ENCODE data around the gene ST6GALNAC5. TPM values are rescaled to one million over a fixed set of nuclear protein-coding genes. Genes with fewer than 3 reads are reported as not detected.

The ST6GALNAC5 gene
- total RNA-seq, 1 donor from 2014 or later, result not detected

- intact Hi-C loops (cut with micrococcal nuclease), result no loop called here
- Mint-ChIP-seq H3K4me3 (no peak overlapping the region), H3K4me1 (ENCODE audit: low read depth) (no peaks in the 10 kb centered on the region), H3K9me3 (no peaks in the 10 kb centered on the region), H3K27me3 (ENCODE audit: insufficient read depth) (no peaks in the 10 kb centered on the region), H3K27ac (no peak overlapping the region), H3K36me3 (ENCODE audit: low read depth) (no peaks in the 10 kb centered on the region)
- DNase-seq (ENCODE audit: low spot score), result no peak
Observed at GRCh38 chr1:77012066-77012465, 144.8 kb downstream of the ST6GALNAC5 start.

DNA sequence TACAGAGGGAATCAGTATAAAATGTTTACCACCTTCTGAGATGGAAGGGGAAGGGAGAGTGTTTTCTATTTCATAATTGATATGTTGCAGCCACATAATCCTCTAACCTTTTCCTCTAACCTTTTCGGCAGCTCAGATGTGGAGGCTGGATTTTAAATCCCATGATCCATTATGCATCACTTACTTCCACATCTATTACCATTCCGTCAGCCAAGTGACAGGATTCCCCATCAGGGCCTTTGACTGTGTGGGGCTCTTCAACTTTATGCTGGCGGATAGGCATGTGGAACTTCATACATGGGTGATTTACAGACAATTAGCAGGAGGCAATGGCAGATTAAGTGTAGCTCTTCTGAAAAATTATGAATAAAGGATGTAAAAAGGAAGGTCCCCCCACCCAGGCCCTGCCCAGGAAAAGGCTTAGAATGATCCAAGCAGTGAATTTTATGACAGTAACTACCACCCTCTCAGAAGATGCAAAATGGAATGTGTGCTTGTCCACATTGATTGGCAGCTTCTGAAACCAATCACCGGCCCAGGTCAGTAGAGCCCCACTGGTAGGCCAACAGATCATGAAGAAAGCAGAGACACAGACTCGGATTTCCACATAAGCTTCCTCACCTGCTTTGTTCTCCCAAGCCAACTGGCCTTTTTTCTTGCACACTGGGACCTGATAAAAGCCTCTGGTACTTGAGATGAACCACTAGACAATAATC lies 147.0 kb downstream of the ST6GALNAC5 start:
- Mint-ChIP-seq H3K4me1 (ENCODE audit: low read depth) (no peaks in the 10 kb centered on the region), H3K27ac (no peak overlapping the region), H3K9me3 (no peaks in the 10 kb centered on the region), H3K36me3 (ENCODE audit: low read depth) (no peaks in the 10 kb centered on the region), H3K27me3 (ENCODE audit: insufficient read depth) (no peaks in the 10 kb centered on the region), H3K4me3 (no peak overlapping the region)
- no peak for DNase-seq (ENCODE audit: low spot score)
- intact Hi-C loops (cut with micrococcal nuclease), result no loop called here

DNA sequence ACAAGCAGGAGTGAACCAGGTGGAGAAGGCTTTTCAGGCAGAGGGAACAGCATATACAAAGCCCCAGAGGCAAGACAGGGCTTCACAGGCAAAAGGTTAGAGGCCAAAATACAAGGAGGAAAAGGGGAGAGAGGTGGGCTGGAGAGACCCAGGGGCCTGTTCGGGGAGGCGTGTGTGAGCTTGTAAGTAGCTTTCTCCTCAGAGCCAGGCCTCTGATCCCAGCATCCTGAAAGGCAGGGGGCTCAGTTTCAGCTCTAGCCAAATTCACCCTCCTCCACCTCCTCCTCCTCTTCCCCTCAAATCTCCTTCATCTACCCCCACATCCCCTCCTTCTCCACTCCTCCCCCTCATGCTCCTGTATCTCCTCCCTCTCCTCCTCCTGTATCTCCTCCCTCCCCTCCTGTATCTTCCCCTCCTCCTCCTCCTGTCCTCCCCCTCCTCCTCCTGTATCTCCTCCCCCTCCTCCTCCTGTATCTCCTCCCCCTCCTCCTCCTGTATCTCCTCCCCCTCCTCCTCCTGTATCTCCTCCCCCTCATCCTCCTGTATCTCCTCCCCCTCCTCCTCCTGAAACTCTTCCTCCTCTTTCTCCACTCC lies 148.6 kb downstream of the ST6GALNAC5 start:
- Mint-ChIP-seq H3K27me3 (ENCODE audit: insufficient read depth) (no peaks in the 10 kb centered on the region), H3K9me3 (no peaks in the 10 kb centered on the region), H3K4me3 (no peak overlapping the region), H3K36me3 (ENCODE audit: low read depth) (no peaks in the 10 kb centered on the region), H3K4me1 (ENCODE audit: low read depth) (no peaks in the 10 kb centered on the region), H3K27ac (no peak overlapping the region)
- intact Hi-C loops (cut with micrococcal nuclease), result no loop called here
- DNase-seq (ENCODE audit: low spot score), result no peak

DNA sequence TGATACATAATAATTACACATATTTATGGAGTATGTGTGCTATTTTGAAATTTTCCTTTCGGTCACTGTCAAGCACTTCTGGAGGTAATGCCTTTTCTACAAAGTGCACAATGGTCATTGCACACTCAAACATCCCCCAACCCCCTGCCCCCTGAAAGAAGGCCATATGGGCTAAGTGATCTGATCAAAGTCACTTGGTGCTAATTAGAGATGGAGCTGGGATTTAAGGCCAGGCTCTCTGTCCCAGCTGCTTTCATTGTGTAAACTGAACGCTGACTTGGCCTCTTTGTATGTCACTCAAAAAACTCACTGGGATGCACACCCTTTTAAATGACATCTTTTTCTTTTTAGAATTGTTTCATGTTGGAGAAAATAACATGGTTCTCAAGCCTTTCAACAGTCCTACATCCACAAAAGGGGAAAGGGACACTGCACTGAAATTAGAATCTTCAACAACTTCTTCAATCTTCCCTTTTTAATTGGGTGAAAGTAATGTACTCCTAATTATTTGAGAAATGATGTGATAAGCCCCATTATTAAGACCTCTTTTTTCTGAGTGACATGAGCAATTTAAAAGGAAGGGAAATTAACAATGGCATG lies 149.2 kb downstream of the ST6GALNAC5 start:
- no peak for DNase-seq (ENCODE audit: low spot score)
- Mint-ChIP-seq H3K27me3 (ENCODE audit: insufficient read depth) (no peaks in the 10 kb centered on the region), H3K36me3 (ENCODE audit: low read depth) (no peaks in the 10 kb centered on the region), H3K9me3 (no peaks in the 10 kb centered on the region), H3K27ac (no peak overlapping the region), H3K4me1 (ENCODE audit: low read depth) (no peaks in the 10 kb centered on the region), H3K4me3 (no peak overlapping the region)
- intact Hi-C loops (cut with micrococcal nuclease), result no loop called here

DNA sequence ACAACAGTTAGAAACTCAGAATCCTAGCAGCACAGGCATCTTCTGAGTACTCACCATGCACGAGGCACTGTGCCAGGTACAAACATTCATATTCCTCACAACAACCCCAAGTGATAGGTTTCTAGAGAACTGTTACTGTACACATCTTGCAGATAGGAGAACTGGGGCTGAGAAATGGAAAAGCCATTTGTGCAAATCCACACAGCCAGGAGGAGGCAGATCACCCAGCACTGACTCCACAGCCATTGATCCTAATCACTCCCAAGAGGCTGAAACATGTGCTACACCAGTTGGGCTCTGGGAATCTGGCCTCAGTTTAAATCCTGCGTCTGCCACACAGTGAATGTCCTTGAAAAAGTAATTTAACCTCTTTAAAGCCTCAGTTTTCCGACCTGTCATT lies 151.0 kb downstream of the ST6GALNAC5 start:
- H3K27ac Mint-ChIP-seq, result no peak overlapping the region
- H3K9me3 Mint-ChIP-seq, result no peaks in the 10 kb centered on the region
- no peaks in the 10 kb centered on the region for H3K36me3 Mint-ChIP-seq (ENCODE audit: low read depth)
- H3K4me3 Mint-ChIP-seq, result no peak overlapping the region
- DNase-seq (ENCODE audit: low spot score), result no peak
- no peaks in the 10 kb centered on the region for H3K4me1 Mint-ChIP-seq (ENCODE audit: low read depth)
- H3K27me3 Mint-ChIP-seq (ENCODE audit: insufficient read depth), result no peaks in the 10 kb centered on the region
- intact Hi-C loops (cut with micrococcal nuclease), result no loop called here

- H3K4me3 Mint-ChIP-seq, result no peak overlapping the region
- no peak overlapping the region for H3K27ac Mint-ChIP-seq
- DNase-seq (ENCODE audit: low spot score), result no peak
- no peaks in the 10 kb centered on the region for H3K9me3 Mint-ChIP-seq
- H3K36me3 Mint-ChIP-seq (ENCODE audit: low read depth), result no peaks in the 10 kb centered on the region
- no peaks in the 10 kb centered on the region for H3K27me3 Mint-ChIP-seq (ENCODE audit: insufficient read depth)
- intact Hi-C loops (cut with micrococcal nuclease), result no loop called here
- H3K4me1 Mint-ChIP-seq (ENCODE audit: low read depth), result no peaks in the 10 kb centered on the region
Observed at GRCh38 chr1:77018761-77019160, 151.5 kb downstream of the ST6GALNAC5 start.

GRCh38 chr1:77021732-77022131 lies 154.5 kb downstream of the ST6GALNAC5 start:
- intact Hi-C loops (cut with micrococcal nuclease), result no loop called here
- H3K4me1 Mint-ChIP-seq (ENCODE audit: low read depth), result no peaks in the 10 kb centered on the region
- H3K27ac Mint-ChIP-seq, result no peak overlapping the region
- no peaks in the 10 kb centered on the region for H3K9me3 Mint-ChIP-seq
- H3K4me3 Mint-ChIP-seq, result no peak overlapping the region
- H3K27me3 Mint-ChIP-seq (ENCODE audit: insufficient read depth), result no peaks in the 10 kb centered on the region
- no peak for DNase-seq (ENCODE audit: low spot score)
- no peaks in the 10 kb centered on the region for H3K36me3 Mint-ChIP-seq (ENCODE audit: low read depth)

DNA sequence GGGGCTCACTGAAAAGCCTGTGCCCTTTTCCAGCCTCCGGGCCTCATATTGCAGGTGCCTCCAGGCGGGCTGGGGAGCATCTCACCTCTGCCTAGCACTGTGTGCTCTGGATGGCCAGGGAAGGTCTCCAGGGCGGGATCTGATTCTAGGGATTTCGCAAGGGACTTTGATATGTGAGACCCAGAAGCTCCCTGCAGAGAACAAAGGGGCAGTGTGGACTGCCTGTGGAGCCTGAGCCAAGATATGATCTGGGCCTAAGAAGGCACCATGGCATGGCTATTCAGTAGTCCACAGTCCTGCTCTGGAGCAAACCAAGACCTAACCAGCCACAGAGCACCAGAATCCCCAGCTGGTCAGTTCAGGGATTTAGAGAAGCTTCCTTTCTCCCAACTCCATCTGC lies 157.2 kb downstream of the ST6GALNAC5 start:
- Mint-ChIP-seq H3K27ac (no peak overlapping the region), H3K27me3 (ENCODE audit: insufficient read depth) (peaks cover 2% of the 10 kb centered on the region), H3K4me3 (no peak overlapping the region), H3K4me1 (ENCODE audit: low read depth) (no peaks in the 10 kb centered on the region), H3K9me3 (no peaks in the 10 kb centered on the region), H3K36me3 (ENCODE audit: low read depth) (no peaks in the 10 kb centered on the region)
- no peak for DNase-seq (ENCODE audit: low spot score)
- intact Hi-C loops (cut with micrococcal nuclease), result no loop called here

DNA sequence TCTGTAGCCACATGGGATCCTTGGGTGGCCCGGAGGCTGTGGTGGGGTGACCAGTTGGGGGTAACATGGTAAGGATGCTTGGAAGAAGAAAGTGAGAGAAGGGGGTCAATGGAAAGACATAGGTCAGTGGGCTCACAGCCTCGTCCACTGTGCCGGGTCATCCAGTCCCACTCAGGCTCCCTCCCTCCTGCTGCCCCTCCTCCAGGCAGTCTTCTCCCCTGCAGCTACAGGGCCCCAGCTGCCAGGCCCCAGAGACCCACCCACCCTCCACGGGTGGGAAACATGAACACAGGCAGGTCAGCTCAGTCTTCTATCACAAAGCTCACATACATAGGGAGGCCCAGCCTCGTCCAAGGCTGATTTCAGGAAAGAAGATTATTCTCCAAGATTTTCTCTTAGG lies 158.3 kb downstream of the ST6GALNAC5 start:
- no peaks in the 10 kb centered on the region for H3K4me1 Mint-ChIP-seq (ENCODE audit: low read depth)
- no peaks in the 10 kb centered on the region for H3K9me3 Mint-ChIP-seq
- no peaks in the 10 kb centered on the region for H3K36me3 Mint-ChIP-seq (ENCODE audit: low read depth)
- no peak overlapping the region for H3K4me3 Mint-ChIP-seq
- intact Hi-C loops (cut with micrococcal nuclease), result no loop called here
- no peak overlapping the region for H3K27ac Mint-ChIP-seq
- DNase-seq (ENCODE audit: low spot score), result no peak
- H3K27me3 Mint-ChIP-seq (ENCODE audit: insufficient read depth), result peaks cover 2% of the 10 kb centered on the region

DNA sequence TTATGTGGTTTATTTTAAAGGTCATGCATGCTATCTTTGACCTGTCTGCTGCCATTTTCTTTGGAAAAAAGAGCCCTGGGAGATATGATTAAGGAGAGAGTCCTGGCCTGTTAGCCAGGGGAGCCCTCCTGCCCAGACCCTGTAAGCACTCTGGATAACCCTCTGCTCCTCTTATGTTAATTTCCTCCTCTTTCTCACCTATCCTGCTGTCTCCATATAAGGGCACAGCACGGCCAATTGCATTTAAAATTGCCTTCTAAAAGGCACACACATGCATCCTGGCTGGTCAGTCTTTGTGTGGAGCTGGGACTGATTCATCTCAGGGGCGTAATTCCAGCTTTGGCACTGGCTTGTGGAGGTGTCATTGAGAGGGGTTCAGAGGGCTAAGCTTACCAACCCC lies 158.9 kb downstream of the ST6GALNAC5 start:
- Mint-ChIP-seq H3K27me3 (ENCODE audit: insufficient read depth) (peaks cover 2% of the 10 kb centered on the region), H3K4me1 (ENCODE audit: low read depth) (no peaks in the 10 kb centered on the region), H3K9me3 (no peaks in the 10 kb centered on the region), H3K4me3 (no peak overlapping the region), H3K27ac (no peak overlapping the region), H3K36me3 (ENCODE audit: low read depth) (no peaks in the 10 kb centered on the region)
- intact Hi-C loops (cut with micrococcal nuclease), result no loop called here
- DNase-seq (ENCODE audit: low spot score), result no peak

DNA sequence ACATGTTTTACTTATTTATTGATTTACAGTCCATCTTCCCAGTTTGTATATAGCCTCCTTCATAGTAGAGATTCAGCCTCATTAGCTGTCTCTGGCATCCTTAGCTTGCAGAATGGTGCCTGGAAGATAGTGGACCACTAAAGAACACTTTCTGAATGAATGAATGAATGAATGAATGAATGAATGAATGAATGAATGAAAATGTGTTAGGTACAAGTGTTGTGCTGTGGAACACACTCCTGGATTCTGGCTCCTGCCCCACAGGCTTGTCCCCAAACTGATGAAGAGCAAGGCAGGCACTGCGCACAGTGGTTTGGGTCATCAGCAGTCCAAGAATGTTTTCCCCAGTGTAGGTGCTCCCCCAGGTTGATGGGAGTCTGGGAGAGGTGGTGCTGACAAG lies 159.4 kb downstream of the ST6GALNAC5 start:
- Mint-ChIP-seq H3K4me1 (ENCODE audit: low read depth) (no peaks in the 10 kb centered on the region), H3K27ac (no peak overlapping the region), H3K4me3 (no peak overlapping the region), H3K36me3 (ENCODE audit: low read depth) (no peaks in the 10 kb centered on the region), H3K27me3 (ENCODE audit: insufficient read depth) (peaks cover 2% of the 10 kb centered on the region), H3K9me3 (no peaks in the 10 kb centered on the region)
- intact Hi-C loops (cut with micrococcal nuclease), result no loop called here
- no peak for DNase-seq (ENCODE audit: low spot score)

- no peaks in the 10 kb centered on the region for H3K36me3 Mint-ChIP-seq (ENCODE audit: low read depth)
- intact Hi-C loops (cut with micrococcal nuclease), result no loop called here
- no peak overlapping the region for H3K27ac Mint-ChIP-seq
- H3K9me3 Mint-ChIP-seq, result no peaks in the 10 kb centered on the region
- DNase-seq (ENCODE audit: low spot score), result no peak
- H3K4me1 Mint-ChIP-seq (ENCODE audit: low read depth), result no peaks in the 10 kb centered on the region
- H3K4me3 Mint-ChIP-seq, result no peak overlapping the region
- peaks cover 2% of the 10 kb centered on the region for H3K27me3 Mint-ChIP-seq (ENCODE audit: insufficient read depth)
Observed at GRCh38 chr1:77027847-77028246, 160.6 kb downstream of the ST6GALNAC5 start.

GRCh38 chr1:77030401-77031105 lies 163.3 kb downstream of the ST6GALNAC5 start:
- Mint-ChIP-seq H3K4me3 (no peak overlapping the region), H3K36me3 (ENCODE audit: low read depth) (no peaks in the 10 kb centered on the region), H3K4me1 (ENCODE audit: low read depth) (no peaks in the 10 kb centered on the region), H3K27ac (no peak overlapping the region), H3K9me3 (no peaks in the 10 kb centered on the region), H3K27me3 (ENCODE audit: insufficient read depth) (peaks cover 2% of the 10 kb centered on the region)
- no peak for DNase-seq (ENCODE audit: low spot score)
- intact Hi-C loops (cut with micrococcal nuclease), result no loop called here
